Raji (cell line): ENCODE measurements around the gene CCDC69.

Experiments
- POLR2A ChIP-seq: IDR thresholded peaks from 2 replicates; pipeline ENCODE4 v1.6.1; 2011; ENCODE audit warnings: low read depth, low read length, control low read depth; ENCODE audit not compliant: insufficient read depth

The CCDC69 gene

DNA sequence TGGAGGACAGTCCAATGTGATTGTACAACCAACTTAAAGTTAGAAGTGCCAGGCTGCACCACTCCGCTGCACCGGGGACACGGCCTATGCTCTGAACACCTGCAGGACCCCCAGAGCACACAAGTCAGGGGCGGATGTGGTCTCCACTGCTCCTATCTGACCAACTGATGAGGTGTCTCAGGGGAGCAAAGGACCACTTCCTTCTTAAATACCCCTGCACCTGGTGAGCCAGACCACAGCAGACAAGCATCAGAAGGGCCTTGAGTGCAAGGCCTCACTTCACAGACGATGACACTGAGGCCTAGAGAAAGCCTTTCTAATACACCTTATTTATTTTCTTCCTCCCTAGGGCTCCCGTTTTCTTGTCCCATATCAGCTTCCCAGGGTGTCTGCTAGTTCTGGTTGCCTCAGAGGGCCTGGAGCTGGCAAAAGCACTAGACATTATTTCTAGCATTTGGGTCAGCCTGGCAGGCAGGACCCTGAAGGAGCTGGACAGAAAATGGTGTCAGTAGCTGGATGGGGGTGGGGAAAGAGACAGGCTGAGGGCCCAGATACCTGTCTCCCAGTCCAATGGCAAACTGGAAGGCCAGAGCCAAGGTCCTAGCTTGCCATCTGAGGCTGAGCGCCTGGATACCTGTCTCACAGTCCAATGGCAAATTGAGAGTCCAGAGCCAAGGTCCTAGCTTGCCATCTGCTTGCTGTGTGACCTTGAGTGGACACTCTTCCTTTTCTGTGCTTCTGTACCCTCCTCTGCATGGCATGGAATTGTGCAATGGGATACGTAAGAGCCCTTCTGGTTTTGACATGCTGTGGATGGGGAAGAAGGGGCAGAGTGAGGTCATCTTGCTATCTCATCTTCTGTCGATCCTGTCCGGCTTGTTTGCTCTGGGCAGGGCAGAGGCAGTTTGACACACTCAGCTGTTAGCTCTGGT, 9.0 kb downstream of the CCDC69 start:
- TF ChIP-seq POLR2A, result peak; percentile 52

DNA sequence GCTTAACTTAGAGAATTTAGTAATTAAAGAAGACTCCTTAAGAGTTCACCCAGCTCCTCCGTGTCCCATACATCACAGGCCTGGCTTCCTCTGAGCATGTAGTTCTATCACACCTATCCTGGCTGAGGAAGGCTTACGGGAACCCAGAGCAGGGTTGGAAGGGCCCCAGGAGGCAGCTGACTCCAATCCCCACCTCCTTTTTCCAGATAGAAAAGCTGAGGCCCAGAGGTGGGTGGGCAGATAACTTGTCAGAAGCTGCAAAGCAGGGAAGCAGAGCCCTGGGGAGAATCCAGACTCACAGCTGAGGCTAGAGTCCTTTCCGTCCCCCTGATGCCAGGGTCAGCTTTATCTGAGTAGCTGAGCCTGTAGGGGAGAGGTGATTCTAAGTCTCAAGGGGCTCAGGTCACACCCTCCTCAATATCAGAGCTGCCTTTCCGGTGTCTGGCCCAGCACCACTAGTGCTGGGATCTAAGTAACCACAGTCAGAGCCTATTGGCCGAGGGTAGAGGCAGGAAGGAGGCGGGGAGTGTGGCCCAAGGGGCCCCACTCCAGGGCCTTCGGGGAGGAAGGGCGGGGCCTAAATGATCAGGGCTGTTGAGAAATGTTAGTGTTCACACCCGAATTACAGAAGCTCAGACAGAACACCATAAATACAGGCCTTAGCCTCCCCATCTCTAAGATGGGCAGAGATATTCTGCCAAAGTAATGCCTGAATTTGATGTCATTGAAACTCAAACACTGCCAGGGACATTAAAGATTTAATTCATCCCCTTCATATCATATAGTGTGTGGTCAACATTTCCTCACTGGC, 9.9 kb downstream of the CCDC69 start:
- peak; percentile 94 for TF ChIP-seq POLR2A

DNA sequence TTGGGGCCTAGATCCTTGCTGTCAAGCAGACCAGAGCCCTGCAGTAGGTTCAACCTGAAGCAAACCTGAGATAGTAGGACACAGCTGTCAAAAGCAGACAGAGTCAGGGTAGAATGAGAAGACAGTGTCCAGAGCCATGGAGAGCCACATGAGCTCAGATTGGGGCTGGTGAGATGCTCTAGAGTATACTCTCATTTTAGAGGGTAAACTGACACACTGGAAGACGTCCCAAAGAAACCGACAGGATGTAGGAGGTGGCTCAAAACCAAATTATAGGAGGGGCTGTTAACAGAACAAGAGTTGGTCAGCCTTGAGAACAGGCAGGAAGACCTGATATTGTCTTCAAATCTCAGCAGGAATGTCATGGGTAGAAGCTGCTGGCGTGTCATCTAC, 11.5 kb downstream of the CCDC69 start:
- peak; percentile 74 for TF ChIP-seq POLR2A

DNA sequence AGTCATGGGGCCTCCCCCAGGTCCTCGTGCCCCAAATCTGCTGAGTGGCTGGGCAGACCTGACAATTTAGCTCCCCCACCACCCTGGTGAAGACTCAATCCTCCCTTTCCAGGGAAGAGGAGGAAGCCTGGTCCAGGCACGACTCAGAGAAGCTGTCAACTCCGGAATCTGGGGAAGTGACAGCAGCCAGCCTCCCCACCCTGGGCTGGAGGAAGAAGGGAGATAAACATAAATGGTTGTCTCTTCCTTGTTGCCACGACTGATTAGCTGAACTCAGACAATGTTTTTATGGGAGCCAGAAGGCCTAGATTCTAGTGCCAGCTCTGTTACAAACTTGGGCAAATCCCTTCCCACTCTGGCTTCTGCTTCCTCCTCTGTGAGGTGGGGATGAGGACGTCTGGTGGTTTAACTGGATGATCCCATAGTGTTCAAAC, 15.4 kb downstream of the CCDC69 start:
- no peak for TF ChIP-seq POLR2A

DNA sequence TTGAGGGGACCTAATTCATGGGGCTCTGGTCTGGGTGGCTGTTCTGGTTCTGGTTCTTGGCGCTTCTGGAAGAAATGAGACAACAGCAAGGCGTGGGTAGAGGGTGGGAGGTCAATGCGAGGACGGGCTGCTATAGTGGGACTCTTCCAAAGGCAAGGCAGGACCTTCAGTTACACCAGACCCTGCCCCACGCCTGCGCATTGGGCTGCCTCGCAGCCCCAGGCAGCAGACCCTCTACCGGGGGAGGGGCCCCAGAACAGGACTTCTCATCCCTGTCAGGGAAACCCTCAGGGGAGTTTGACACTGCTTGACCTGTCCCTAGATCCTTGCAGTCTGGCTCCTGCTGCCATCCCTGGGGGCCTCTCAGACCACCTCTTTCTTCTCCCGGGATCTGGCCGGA, 18.5 kb downstream of the CCDC69 start:
- TF ChIP-seq POLR2A, result no peak

DNA sequence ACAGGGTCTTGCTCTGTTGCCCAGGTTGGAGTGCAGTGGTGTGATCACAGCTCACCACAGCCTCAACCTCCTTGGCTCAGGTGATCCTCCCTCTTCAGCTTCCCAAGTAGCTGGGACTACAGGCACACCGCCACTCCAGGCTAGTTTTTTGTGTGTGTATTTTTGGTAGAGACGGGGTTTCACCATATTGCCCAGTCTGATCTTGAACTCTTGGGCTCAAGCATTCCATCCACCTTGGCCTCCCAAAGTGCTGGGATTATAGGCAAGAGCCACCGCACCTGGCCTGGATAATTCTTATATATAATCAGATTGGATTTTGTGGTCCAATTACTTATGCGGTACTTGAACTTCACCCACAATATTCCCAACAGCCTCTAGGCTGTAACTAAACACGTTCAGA, 19.8 kb downstream of the CCDC69 start:
- no peak for TF ChIP-seq POLR2A

DNA sequence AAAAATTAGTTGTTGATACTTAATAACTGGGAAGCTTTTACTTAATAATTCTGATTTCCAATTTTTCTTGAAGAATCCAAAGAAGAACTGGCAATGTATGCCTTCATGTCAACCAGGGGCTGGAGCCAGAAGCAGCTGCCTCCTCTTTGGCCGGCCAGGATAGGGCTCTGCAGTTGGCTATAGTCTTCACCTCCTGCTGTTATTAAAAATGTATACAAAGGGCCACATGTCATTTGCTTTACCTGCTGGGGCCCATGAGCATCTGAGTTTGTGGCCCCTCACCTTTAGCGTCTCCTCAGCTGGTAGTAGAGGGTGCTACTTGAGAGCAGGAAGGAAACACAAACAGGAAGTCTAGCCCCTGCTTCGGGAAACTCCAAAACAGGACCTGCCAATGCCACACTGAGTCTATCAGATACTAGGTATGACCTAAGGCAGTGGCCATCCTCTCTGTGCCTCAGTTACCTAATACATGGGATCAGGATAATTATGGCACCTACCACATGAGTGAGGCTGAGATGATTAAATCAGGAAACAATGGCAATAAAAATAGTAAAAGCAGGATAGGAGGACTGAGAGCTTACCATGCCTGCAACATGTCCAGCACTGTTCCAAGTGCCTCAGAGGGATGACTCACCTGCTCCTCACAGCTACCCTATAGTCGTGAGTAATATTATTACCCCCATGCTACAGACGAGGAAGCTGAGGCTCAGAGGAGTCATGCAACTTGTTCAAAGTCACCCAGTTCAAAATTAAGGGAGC, 21.3 kb downstream of the CCDC69 start:
- no peak for TF ChIP-seq POLR2A

DNA sequence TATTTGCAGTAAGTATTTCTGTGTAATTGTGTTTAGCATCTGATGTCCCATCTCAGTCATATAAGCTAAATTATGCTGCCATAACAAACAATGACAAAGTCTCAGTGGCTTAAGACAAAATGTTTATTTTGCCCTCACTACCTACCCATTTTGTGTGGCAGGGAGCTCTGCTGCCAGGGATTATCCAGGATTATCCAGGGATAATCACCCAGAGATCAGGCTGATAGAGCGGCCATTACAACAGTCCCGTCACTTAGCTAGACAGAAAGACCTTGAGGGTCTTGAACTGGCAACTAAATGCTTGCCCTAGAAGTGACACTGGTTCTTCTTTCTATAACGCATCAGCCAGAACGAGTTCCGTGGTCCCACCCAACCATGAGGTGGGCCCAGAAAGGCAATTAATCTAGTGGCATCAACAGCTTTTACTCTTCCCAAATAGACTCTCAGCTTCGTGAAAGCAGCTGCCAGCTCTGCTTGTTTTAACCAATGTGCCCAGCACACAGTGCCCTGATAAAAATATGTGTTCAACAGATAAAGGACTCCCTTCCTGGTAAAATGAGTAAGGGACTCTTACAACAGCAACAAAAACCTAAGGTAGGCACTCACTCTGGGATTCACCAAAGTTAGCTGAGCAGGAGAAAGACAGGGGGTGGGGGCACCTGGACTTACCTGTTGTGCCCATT, 22.8 kb downstream of the CCDC69 start:
- TF ChIP-seq POLR2A, result no peak

DNA sequence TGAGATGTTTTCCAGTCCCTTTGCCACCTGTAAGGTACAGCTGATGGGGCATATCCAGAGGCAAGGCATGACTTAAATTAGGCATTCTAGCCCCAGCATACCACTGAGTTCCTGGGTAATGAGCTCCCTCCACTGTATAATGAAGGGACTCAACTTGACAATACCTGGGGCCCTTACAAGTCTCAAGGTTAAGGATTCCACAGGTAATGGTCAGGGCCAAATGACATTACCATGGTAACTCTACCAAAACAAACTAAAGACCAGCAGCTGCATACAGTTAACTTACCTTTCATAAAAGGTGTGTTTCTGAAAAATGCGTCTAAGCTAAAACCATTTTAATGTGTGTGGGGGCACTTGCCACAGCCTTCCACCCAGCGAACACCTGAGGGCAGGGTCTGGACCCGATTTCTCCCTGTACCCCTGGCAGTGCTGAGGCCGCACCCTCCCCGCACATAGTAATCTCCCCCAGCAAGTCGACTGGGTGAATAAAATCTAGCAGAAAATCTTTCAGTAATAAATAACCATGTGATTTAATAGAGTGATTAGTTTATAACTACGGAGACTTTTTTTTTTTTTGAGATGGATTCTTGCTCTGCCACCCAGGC, 24.2 kb downstream of the CCDC69 start:
- no peak for TF ChIP-seq POLR2A

DNA sequence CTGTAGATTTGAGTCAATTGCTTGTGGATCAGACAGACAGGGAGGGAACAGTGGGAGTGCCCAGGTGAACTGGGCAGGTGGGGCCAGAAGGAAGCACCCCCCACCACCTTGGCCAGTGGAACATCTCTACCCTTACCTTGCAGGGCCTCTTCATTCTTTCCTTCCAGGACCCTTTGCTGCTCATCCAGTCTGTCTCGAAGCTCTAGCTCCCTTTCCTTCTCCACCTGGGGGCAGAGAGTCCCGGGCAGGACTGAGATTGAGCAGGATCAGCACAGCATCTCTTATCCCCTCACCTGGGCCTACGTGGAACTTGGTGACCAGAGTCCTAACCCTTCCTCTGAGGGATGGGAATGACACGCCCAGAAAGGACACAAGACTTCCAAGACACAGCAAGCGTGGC, 25.0 kb downstream of the CCDC69 start:
- no peak for TF ChIP-seq POLR2A

DNA sequence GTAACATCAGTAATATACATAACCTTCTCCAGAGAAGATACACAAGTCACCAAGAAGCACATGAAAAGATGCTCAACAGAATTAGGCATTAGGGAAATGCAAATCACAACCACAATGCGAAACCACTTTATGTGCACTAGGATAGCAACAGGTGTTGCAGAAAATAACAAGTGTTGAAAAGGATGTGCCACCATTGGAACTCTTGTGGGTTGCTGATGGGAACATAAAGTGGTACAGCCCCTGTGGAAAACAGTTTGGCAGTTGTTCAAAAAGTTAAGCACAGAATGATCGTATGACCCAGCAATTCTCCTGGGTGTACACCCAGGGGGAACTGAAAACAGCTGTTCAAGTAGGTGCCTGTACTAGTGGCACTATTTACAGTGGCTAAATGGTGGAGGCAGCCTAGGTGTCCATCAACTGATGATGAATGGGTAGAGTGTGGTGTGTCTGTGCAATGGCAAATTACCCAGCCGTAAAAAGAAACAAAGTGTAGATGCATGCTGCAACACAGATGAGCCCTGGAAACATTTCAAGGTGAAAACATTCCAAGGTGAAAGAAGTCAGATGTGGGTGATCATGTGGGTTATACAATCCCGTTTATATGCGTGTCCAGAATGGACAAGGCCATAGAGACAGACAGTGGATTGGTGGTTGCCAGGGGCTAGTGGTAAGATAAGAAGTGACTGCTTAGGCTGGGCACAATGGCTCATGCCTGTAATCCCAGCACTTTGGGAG, 27.2 kb downstream of the CCDC69 start:
- 0 out of 2 replicates have a peak, but pooled peaks have one; percentile 29 for TF ChIP-seq POLR2A

DNA sequence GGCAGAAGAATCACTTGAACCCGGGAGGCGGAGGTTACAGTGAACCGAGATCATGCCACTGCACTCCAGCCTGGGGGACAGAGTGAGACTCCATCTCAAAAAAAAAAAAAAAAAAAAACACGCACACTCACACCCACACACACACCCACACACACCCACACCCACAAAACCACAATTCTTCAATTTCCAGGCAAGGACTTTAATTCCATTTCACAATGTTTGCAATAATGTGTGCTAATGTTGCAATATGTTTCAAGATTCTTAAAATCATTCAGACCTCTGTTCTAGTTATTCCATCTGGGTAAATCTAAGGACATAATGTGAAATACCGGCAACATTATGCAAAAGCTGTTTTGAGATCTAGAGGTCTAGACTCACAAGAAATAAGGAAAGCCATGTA, 28.3 kb downstream of the CCDC69 start:
- no peak for TF ChIP-seq POLR2A

DNA sequence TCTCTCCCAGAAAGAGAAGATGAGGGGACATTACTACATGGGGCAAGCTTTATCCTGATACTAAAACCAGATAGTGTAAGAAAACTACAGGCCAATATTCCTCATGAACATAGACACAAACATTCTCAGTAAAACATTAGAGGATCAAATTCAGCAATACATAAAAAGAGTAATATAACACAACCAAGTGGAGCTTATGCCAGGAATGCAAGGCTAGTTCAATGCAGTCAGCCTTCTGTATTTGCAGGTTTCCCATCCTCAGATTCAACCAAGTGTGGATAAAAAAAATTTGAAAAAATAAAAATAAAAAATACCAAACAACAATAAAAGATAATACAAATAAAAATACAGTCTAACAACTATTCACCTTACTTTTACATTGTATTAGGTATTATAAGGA, 31.3 kb downstream of the CCDC69 start:
- no peak for TF ChIP-seq POLR2A

DNA sequence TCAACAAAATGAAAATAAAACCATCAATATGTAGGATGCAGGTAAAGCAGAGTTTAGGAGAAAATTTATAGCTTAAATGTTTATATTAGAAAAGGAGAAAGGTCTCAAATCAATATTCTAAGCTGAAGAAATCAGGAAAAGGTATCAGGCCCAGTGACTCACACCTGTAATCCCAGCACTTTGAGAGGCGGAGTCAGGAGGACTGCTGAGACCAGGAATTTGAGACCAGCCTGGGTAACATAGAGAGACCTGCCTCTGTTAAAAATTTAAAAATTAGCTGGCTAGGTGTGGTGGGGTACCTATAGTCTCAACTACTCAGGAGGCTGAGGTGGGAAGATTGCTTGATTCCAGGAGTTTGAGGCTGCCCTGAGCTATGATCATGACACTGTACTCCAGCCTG, 32.2 kb downstream of the CCDC69 start:
- TF ChIP-seq POLR2A, result no peak
